ENCODE results near the gene HOXA2. TPM values are rescaled to one million over a fixed set of nuclear protein-coding genes. Genes with fewer than 3 reads are reported as not detected.

Gene HOXA2
- total RNA-seq, 2 donors from 2014 or later = not detected

GRCh38 chr7:27064661-27065060, 37.8 kb downstream of the HOXA2 start:
- no peak overlapping the region for H3K4me3 Mint-ChIP-seq

GRCh38 chr7:27064159-27064558, 38.3 kb downstream of the HOXA2 start:
- no peaks in the 10 kb centered on the region for H3K36me3 Mint-ChIP-seq (ENCODE audit: insufficient read depth in 2 of 2)
- DNase-seq = no peak
- no peak overlapping the region for H3K27ac Mint-ChIP-seq
- H3K4me3 Mint-ChIP-seq = no peak overlapping the region
- ATAC-seq (replicated peaks in 1 of 2) = no peak
- H3K9me3 Mint-ChIP-seq = no peaks in the 10 kb centered on the region
- peaks cover 25% of the 10 kb centered on the region for H3K27me3 Mint-ChIP-seq (ENCODE audit: low read depth)
- H3K4me1 Mint-ChIP-seq (ENCODE audit: low read depth) = no peaks in the 10 kb centered on the region

More at GRCh38 chr7:27064661-27065060, 37.8 kb downstream of the HOXA2 start:
- no peak for ATAC-seq (replicated peaks in 1 of 2)
- H3K27ac Mint-ChIP-seq = no peak overlapping the region
- H3K36me3 Mint-ChIP-seq (ENCODE audit: insufficient read depth in 2 of 2) = no peaks in the 10 kb centered on the region
- peaks cover 25% of the 10 kb centered on the region for H3K27me3 Mint-ChIP-seq (ENCODE audit: low read depth)
- H3K9me3 Mint-ChIP-seq = no peaks in the 10 kb centered on the region
- H3K4me1 Mint-ChIP-seq (ENCODE audit: low read depth) = no peaks in the 10 kb centered on the region
- DNase-seq = no peak

GRCh38 chr7:27062946-27063345, 39.5 kb downstream of the HOXA2 start:
- no peak overlapping the region for H3K4me3 Mint-ChIP-seq
- H3K27ac Mint-ChIP-seq = no peak overlapping the region
- ATAC-seq (replicated peaks in 1 of 2) (no peak), DNase-seq (no peak)
- H3K27me3 Mint-ChIP-seq (ENCODE audit: low read depth) = peaks cover 25% of the 10 kb centered on the region
- no peaks in the 10 kb centered on the region for H3K36me3 Mint-ChIP-seq (ENCODE audit: insufficient read depth in 2 of 2)
- no peaks in the 10 kb centered on the region for H3K4me1 Mint-ChIP-seq (ENCODE audit: low read depth)
- H3K9me3 Mint-ChIP-seq = no peaks in the 10 kb centered on the region

GRCh38 chr7:27053153-27053552, 49.3 kb downstream of the HOXA2 start:
- no peaks in the 10 kb centered on the region for H3K36me3 Mint-ChIP-seq (ENCODE audit: insufficient read depth in 2 of 2)
- no peaks in the 10 kb centered on the region for H3K27me3 Mint-ChIP-seq (ENCODE audit: low read depth)
- ATAC-seq (replicated peaks in 1 of 2) (no peak), DNase-seq (no peak)
- no peaks in the 10 kb centered on the region for H3K9me3 Mint-ChIP-seq
- no peak overlapping the region for H3K4me3 Mint-ChIP-seq
- H3K4me1 Mint-ChIP-seq (ENCODE audit: low read depth) = no peaks in the 10 kb centered on the region
- no peak overlapping the region for H3K27ac Mint-ChIP-seq

- Mint-ChIP-seq H3K4me3 (no peak overlapping the region), H3K36me3 (ENCODE audit: insufficient read depth in 2 of 2) (no peaks in the 10 kb centered on the region), H3K9me3 (no peaks in the 10 kb centered on the region), H3K27me3 (ENCODE audit: low read depth) (no peaks in the 10 kb centered on the region), H3K27ac (no peak overlapping the region), H3K4me1 (ENCODE audit: low read depth) (no peaks in the 10 kb centered on the region)
- ATAC-seq (replicated peaks in 1 of 2) = no peak
- no peak for DNase-seq
These were observed 51.0 kb downstream of the HOXA2 start for GRCh38 chr7:27051451-27051850.

Other genes starting within 250 kb of the HOXA2 start
- 10 to 100 TPM in 1 of 2 donors, 1 to 10 TPM in 1; 9.7 to 22.4 TPM for gene SKAP2, start 238.1 kb downstream of the HOXA2 start, total RNA-seq
- under 1 TPM; 0.58 to 0.69 TPM for gene HOXA1, start 6.7 kb downstream of the HOXA2 start, total RNA-seq
- gene HOXA4, start 28.1 kb upstream of the HOXA2 start, total RNA-seq = under 1 TPM in 1 of 2 donors, not detected in 1; 0.79 TPM
- gene HOXA5, start 41.0 kb upstream of the HOXA2 start, total RNA-seq = under 1 TPM in 1 of 2 donors, not detected in 1; 0.14 TPM
- under 1 TPM in 1 of 2 donors, not detected in 1; 0.31 TPM for gene HOXA6, start 45.1 kb upstream of the HOXA2 start, total RNA-seq
- not detected for gene HOXA3, start 49.9 kb upstream of the HOXA2 start, total RNA-seq
- not detected for gene HOXA7, start 54.0 kb upstream of the HOXA2 start, total RNA-seq
- not detected for gene HOXA9, start 62.9 kb upstream of the HOXA2 start, total RNA-seq
- under 1 TPM; 0.19 to 0.26 TPM for gene HOXA10, start 71.6 kb upstream of the HOXA2 start, total RNA-seq
- gene HOXA11, start 82.5 kb upstream of the HOXA2 start, total RNA-seq = under 1 TPM; 0.09 to 0.14 TPM
- gene HOXA13, start 97.4 kb upstream of the HOXA2 start, total RNA-seq = not detected
- gene EVX1, start 140.1 kb upstream of the HOXA2 start, total RNA-seq = under 1 TPM in 1 of 2 donors, not detected in 1; 0.07 TPM

Measured in activated T-cell treated with anti-CD3 and anti-CD28 coated beads, Interleukin-2, amount 50 U/mL, for 72 hours (primary cell).